Left forelimb (tissue), 1 donor: Measurements from ENCODE around the gene DIP2C.

Experiments used
- DNase-seq: peaks from one replicate; pipeline ENCODE4 v3.0.0-alpha.2; 2018; ENCODE audit warnings: low spot score

Gene DIP2C

DNA sequence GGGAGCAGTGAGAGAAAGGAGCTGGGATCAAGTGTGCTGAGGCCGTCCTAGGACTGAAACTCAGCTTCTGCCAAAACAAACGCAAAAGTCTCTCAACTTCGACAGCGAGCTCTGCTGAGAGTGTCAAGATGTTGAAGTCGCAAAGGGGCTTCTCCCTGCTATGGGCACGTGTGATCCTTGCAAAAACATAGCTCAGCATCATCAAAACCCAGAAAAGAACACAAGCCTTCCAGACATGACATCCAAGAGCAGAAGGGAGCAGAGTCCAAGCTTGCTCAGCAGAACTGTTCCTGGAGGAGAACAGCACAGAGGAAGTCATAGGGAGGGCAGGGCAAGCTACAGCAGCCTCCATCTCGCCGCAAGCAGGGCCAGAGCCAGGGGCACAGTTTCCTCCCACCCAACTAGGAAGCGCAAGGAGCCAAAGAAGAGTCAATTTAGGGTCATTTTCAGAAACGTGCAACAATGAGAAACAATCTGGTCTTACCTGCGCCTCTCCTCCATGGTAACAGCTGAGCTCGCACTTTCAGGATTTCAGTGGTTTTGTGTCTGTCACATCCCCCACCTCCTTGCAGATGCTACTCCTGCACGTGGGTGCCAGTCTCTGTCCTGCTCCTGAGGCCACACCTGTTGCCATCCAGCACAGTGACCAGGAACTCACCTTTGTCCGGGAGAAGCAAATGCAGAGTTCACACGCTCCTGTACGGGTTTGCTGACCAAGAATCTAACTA lies 113.9 kb downstream of the DIP2C start:
- DNase-seq: peak; percentile 54

DNA sequence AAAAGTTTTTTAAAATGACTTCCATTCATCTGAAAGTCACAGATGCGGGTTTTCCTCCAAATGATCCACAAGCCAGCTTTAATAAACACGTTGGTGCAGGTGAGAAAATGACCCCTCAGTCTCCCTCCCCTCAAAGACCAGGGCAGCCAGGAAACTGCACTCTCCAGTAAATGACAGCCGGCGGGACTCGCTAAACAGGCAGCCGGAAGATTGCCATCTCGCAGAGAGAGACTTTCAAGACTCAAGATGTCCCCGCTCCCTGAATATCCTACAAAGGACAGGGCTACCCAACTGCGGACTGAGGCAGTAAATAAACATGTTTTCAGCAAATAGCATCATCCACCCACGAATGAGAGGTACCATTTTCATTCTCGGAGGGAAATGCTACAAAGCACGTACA lies 116.8 kb downstream of the DIP2C start:
- DNase-seq: no peak

DNA sequence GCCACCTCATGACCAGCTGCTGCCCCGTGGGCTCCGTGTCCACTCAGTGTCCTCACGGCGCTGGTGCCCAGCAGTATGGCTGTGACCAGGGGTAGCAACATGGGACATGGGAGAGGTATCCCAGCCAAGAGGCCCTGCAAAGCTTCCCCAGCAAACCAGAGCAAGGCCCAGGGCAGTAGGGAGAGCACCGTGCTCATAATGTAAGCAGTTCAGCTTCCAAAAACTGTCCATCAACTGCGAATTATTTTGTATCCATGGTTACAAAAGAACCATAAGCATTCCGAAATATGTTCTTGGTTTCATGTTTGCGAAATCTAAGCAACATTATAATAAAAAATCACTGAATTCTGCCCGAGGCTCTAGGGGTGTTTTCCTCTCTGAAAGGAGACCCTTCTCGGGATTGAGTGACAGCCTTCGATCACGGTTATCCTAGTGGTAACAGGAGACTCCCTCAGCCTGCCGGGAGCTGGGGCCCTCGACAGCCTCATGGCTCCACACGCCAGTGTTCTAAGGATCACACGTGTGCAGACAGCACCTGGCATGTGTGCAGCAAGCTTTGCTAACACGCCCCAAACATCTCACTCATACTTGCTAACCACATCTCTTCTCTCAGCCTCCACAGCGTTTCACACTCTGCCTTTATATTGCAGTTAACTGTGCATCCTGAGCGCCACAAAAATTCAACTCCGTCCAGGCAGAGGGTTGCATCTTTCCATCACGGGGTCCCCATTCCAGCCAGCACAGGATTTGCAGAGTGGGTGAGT lies 117.6 kb downstream of the DIP2C start:
- DNase-seq: peak; percentile 63

GRCh38 chr10:571166-571565 lies 118.3 kb downstream of the DIP2C start:
- no peak for DNase-seq

GRCh38 chr10:570628-571163 lies 118.8 kb downstream of the DIP2C start:
- no peak for DNase-seq

GRCh38 chr10:569961-570627 lies 119.4 kb downstream of the DIP2C start:
- DNase-seq: no peak

DNA sequence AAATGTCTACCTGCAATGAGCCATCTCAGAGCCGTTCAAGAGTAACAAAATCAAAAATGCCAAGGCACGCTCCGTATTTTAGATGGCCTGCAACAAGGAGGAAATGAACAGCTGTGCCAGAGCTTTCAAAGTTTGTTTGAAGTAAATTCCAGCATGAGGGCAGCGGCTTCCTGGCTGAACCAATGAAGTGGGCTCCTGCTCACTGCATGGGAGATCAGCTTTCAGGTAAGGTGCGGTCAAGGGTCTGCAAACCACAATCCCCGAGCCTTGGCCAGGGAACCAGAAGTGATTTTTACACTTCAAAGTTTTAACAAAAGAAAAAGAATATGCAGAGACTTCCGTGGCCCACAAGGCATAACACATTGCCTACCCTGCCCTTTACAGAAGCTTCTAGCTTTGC lies 120.6 kb downstream of the DIP2C start:
- DNase-seq: no peak

- no peak for DNase-seq
Observed at GRCh38 chr10:567869-568268, 121.6 kb downstream of the DIP2C start.

GRCh38 chr10:566241-566885 lies 123.1 kb downstream of the DIP2C start:
- DNase-seq: no peak

DNA sequence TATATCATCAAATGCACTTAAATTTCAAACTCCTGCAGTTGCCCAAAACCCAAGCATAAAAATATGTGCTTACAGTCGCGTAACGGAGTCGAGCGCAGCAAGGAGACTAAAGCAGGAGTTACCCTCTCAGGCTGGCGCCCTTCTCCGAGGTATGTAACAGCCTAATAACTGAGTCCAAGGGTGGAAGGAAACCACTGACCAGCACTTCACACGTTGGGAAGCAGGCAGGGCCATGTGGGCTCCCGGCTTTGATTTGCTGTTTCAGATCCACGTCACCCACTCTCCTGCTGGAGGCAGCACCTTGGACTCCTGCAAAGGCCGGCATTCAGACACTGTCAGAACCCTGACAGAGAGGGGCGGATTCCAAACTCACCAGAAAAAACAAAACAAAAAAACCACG lies 123.8 kb downstream of the DIP2C start:
- DNase-seq: no peak

DNA sequence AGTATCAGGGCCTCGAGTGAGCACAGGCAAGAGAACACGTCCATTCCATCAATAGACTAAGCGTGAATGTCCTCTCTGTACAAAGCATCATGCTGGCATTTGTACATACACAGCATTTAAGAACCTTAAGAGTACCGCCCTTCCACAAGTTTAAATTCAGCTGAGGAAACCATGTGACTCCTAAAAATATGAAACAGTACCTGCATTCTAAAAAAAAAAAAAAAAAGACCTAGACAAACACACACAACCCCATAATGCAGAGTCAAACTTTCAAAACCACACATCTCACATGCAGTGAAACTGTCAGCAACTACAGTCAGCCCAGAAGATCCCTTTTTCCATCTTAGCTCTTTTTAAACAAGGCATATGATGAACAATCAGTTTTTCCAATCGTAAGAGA lies 124.3 kb downstream of the DIP2C start:
- DNase-seq: no peak

- DNase-seq: no peak
Observed at GRCh38 chr10:563827-564226, 125.6 kb downstream of the DIP2C start.

GRCh38 chr10:562142-562541 lies 127.3 kb downstream of the DIP2C start:
- no peak for DNase-seq

DNA sequence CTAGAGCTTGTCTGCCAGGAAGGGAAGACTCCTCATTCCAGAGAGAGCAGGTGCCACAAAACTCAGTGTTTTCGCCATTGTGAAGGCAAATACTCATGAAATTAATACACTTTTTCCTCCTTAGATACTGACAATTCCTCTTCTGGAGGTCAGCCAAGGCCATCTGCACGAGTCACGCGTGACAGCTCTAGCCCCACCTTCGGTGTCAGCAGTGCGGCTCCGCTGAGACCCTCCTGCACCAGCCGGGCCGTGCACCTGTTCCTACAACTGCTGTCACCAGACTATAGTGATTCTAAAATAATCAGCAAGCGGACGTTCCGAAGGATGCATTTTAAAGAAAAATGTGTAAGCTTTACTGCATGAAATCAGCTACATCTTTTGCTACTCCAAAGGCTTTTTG lies 127.7 kb downstream of the DIP2C start:
- DNase-seq: no peak

DNA sequence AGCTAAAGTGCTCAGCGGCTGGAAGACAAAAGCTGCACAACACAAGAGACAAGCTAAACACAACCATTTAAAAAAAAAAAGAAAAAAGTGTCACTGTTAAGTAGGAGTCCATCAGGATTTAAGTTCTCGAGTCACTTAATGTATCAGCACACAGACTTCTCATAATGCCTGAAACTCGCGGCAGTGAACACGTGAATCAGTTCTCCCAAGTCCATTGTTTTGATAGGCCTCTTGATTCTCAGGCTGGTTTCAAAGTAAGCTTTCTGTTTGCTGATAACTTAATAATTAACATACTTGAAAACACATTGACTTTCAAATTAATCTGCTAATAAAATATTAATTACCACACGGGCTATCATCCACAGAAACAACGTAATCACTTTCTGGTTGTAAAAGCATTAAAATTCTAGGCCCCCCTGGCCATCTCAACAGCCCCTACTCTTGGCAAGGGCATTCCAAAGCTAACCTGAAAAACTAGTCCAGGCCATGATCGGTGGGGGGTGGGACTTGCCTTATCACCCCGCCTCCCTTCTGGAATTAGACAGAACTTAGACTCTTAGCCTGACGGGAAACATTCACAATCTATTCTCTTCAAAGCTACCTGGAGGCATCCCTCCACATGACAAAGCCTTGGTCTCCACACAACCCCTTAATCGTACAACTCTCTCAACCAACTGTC lies 129.0 kb downstream of the DIP2C start:
- no peak for DNase-seq

- DNase-seq: no peak
Observed at GRCh38 chr10:559767-560047, 129.8 kb downstream of the DIP2C start.

GRCh38 chr10:558891-559766 lies 130.3 kb downstream of the DIP2C start:
- DNase-seq: no peak

DNA sequence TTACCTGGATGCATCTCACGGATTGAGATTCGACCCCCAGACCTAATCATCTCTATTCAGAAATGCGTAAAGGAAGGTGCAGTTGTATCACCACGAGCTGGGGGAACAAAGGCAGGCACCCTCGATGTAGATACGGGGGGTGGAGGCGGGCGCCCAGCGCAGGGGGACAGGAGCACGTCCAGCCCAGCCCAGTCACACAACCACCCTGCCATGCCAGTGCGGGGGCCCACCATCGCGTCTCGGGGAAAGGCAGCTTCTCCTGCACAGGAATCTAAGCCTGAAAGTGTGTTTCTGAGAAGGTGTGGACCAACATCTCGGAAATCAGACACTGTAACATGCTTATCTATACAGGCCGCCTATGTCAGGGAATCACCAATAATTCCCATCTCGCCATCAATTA lies 131.1 kb downstream of the DIP2C start:
- peak; percentile 63 for DNase-seq

DNA sequence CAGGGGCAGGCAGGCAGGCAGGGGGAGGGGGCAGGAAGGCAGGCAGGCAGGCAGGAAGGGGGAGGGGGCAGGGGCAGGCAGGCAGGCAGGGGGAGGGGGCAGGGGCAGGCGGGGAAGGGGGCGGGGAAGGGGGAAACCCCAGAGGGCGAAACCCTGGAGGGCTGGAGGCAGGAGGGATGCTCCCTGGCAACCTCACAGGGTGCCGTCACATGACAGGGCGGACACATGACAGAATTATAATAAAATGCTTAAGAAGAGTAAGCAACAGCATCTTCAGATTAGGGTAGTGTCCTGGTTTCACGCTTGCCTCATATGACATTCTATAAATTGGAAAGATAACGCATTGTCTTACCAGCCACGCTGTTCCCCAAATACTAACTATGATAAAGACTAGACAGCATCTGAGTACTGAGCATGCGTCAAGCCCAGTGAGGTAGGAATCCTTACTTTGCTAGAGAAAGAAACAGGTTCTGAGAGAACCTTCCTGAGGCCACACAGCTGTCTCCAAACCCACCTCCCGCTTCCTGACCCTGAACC lies 131.6 kb downstream of the DIP2C start:
- no peak for DNase-seq

- no peak for DNase-seq
Observed at GRCh38 chr10:556971-557637, 132.4 kb downstream of the DIP2C start.
